Neural progenitor cell (in vitro differentiated cells): ENCODE data around the gene DLG4. TPM values are rescaled to one million over a fixed set of nuclear protein-coding genes. Genes with fewer than 3 reads are reported as not detected.

ENCODE experiments used
- DNase-seq: peaks from one replicate; pipeline ENCODE4 v3.0.0-alpha.2; 2016; ENCODE audit warnings: low spot score
- H2AFZ ChIP-seq: fragments of 200-600 bp; sonication (generic); replicated peaks from 2 replicates; pipeline ENCODE4 v1.6.1; 2016; ENCODE audit warnings: antibody characterized with exemption
- H3F3A ChIP-seq: fragments of 200-600 bp; sonication (generic); 2 replicates; pipeline ENCODE4 v1.6.1; 2016; ENCODE audit warnings: antibody characterized with exemption, low read depth
- H3K27ac ChIP-seq: fragments of 200-600 bp; sonication (generic); 2 replicates; pipeline ENCODE4 v1.5.1; 2016; ENCODE audit warnings: mild to moderate bottlenecking
- H3K27me3 ChIP-seq: fragments of 200-600 bp; sonication (generic); 2 replicates; pipeline ENCODE4 v1.6.1; 2016; ENCODE audit warnings: mild to moderate bottlenecking, moderate library complexity
- H3K36me3 ChIP-seq: fragments of 200-600 bp; sonication (generic); 2 replicates; pipeline ENCODE4 v1.5.1; 2016
- H3K4me1 ChIP-seq: fragments of 200-600 bp; sonication (generic); 2 replicates; pipeline ENCODE4 v1.6.1; 2016; ENCODE audit warnings: mixed run types
- H3K4me2 ChIP-seq: fragments of 200-600 bp; sonication (generic); 2 replicates; pipeline ENCODE4 v1.6.1; 2016
- H3K4me3 ChIP-seq: fragments of 200-600 bp; sonication (generic); 2 replicates; pipeline ENCODE4 v1.5.1; 2016
- H3K79me2 ChIP-seq: fragments of 200-600 bp; sonication (generic); 2 replicates; pipeline ENCODE4 v1.6.1; 2016; ENCODE audit warnings: low read depth
- H3K9ac ChIP-seq: fragments of 200-600 bp; sonication (generic); 2 replicates; pipeline ENCODE4 v1.6.1; 2016
- H3K9me3 ChIP-seq: fragments of 200-600 bp; sonication (generic); 2 replicates; pipeline ENCODE4 v1.5.1; 2016; ENCODE audit warnings: low read depth
- H4K20me1 ChIP-seq: fragments of 200-600 bp; sonication (generic); 2 replicates; pipeline ENCODE4 v1.6.1; 2016; ENCODE audit warnings: low read depth
- H3K27ac Mint-ChIP-seq: 3 replicates; pipeline ENCODE4 v1.8.0; 2021; ENCODE audit warnings: mixed read lengths
- H3K27me3 Mint-ChIP-seq: 2 replicates; pipeline ENCODE4 v1.8.0; 2022; ENCODE audit warnings: low read depth, mild to moderate bottlenecking, inconsistent platforms, moderate library complexity, mixed read lengths; ENCODE audit not compliant: insufficient read depth
- H3K36me3 Mint-ChIP-seq: 3 replicates; pipeline ENCODE4 v1.8.0; 2021; ENCODE audit warnings: mixed read lengths
- H3K4me1 Mint-ChIP-seq: 3 replicates; pipeline ENCODE4 v1.8.0; 2021; ENCODE audit warnings: mixed read lengths
- H3K4me3 Mint-ChIP-seq: 3 replicates; pipeline ENCODE4 v1.8.0; 2021; ENCODE audit warnings: mild to moderate bottlenecking, moderate library complexity, mixed read lengths
- H3K9me3 Mint-ChIP-seq: 3 replicates; pipeline ENCODE4 v1.8.0; 2020; ENCODE audit warnings: mixed read lengths
- CTCF ChIP-seq: fragments of 200-600 bp; sonication (generic); IDR thresholded peaks from 2 replicates; pipeline ENCODE4 v1.5.1; 2017; ENCODE audit warnings: antibody characterized with exemption, mild to moderate bottlenecking
- EZH2 ChIP-seq: fragments of 200-600 bp; sonication (generic); IDR thresholded peaks from 2 replicates; pipeline ENCODE4 v1.6.1; 2017; ENCODE audit warnings: antibody characterized with exemption, mild to moderate bottlenecking, moderate library complexity
- EZH2phosphoT487 ChIP-seq: fragments of 200-600 bp; sonication (generic); IDR thresholded peaks from 2 replicates; pipeline ENCODE4 v1.6.1; 2017; ENCODE audit warnings: antibody characterized with exemption
- total RNA-seq: library from RNA; depleted of rRNA; stranded (reverse); fragments of >200 nt; gene quantifications from 2 replicates; pipeline ENCODE4 v1.2.3, GENCODE V29; 2015; ENCODE audit warnings: low replicate concordance

Gene DLG4
- total RNA-seq, 1 donor from 2014 or later = 23.5 TPM

DNA sequence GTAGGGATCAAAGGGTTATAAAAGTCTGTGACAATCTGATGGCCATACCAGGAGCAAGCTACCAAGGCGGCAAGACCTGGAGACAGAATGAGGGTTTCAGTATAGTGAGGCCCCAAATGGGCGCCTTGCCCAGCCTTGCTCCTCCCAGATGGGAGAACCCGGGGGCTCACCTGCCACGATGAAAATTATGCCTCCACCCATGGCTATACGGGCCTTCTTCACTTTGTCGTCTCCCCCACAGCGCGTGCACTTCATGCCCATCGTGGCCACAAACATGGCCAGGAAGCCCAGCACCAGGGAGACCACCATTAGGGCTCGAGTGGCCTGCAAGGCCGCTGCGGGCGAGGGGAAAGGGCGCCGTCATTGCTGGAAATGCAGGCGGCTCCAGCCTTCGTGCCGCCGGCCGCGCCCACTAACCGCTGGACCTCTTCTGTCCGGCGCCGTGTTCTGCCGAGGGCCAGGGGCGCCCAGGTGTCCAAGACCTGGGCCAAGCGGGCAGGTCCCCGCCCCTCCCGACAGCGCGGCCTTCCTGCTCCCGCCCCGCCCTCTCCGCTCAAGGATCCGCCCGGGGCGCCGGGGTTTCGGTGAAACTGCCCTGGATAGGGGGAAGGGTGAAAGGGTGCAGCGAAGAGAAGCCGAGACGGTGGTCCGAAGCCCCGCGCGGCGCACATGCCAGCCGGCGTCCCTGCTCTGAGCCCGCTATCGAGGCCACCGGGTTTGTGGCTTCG, 41.2 kb upstream of the DLG4 start:
- Histone ChIP-seq H4K20me1 (peaks cover 11% of the 10 kb centered on the region), H3K36me3 (no peaks in the 10 kb centered on the region), H3K4me1 (peaks cover 14% of the 10 kb centered on the region), H3K27me3 (peaks cover 49% of the 10 kb centered on the region), H3K27ac (no peak overlapping the region), H3K4me3 (peak overlapping the region; percentile 41), H2AFZ (peak overlapping the region; percentile 81), H3K9me3 (no peaks in the 10 kb centered on the region), H3K4me2 (peak overlapping the region; percentile 78), H3F3A (peaks cover 29% of the 10 kb centered on the region), H3K79me2 (no peaks in the 10 kb centered on the region), H3K9ac (no peak overlapping the region)
- DNase-seq = peak; percentile 73
- H3K27ac Mint-ChIP-seq = no peak overlapping the region
- peaks cover 20% of the 10 kb centered on the region for H3K36me3 Mint-ChIP-seq
- H3K9me3 Mint-ChIP-seq = no peaks in the 10 kb centered on the region
- TF ChIP-seq EZH2 (no peak), CTCF (no peak), EZH2phosphoT487 (no peak)
- H3K4me1 Mint-ChIP-seq = peaks cover 8% of the 10 kb centered on the region
- H3K4me3 Mint-ChIP-seq = peak overlapping the region; percentile 70
- H3K27me3 Mint-ChIP-seq = peaks cover 48% of the 10 kb centered on the region

- H3K4me2 ChIP-seq = no peak overlapping the region
- no peak overlapping the region for H3K4me3 ChIP-seq
- H3K9ac ChIP-seq = no peak overlapping the region
- H3K9me3 Mint-ChIP-seq = no peaks in the 10 kb centered on the region
- H3K27me3 Mint-ChIP-seq = peaks cover 46% of the 10 kb centered on the region
- H3F3A ChIP-seq = peaks cover 29% of the 10 kb centered on the region
- H3K9me3 ChIP-seq = no peaks in the 10 kb centered on the region
- H3K36me3 ChIP-seq = no peaks in the 10 kb centered on the region
- H3K27ac Mint-ChIP-seq = no peak overlapping the region
- no peaks in the 10 kb centered on the region for H3K79me2 ChIP-seq
- DNase-seq = no peak
- peaks cover 8% of the 10 kb centered on the region for H3K4me1 Mint-ChIP-seq
- peaks cover 11% of the 10 kb centered on the region for H4K20me1 ChIP-seq
- peaks cover 20% of the 10 kb centered on the region for H3K36me3 Mint-ChIP-seq
- H2AFZ ChIP-seq = no peak overlapping the region
- peaks cover 14% of the 10 kb centered on the region for H3K4me1 ChIP-seq
- peak overlapping the region; percentile 57 for H3K4me3 Mint-ChIP-seq
- TF ChIP-seq EZH2 = no peak
- no peak for TF ChIP-seq EZH2phosphoT487
- no peak for TF ChIP-seq CTCF
- H3K27me3 ChIP-seq = peaks cover 49% of the 10 kb centered on the region
- no peak overlapping the region for H3K27ac ChIP-seq
These were observed 40.5 kb upstream of the DLG4 start for GRCh38 chr17:7260151-7260550.

- Histone ChIP-seq H3K27ac (no peak overlapping the region), H3K9me3 (no peaks in the 10 kb centered on the region), H3K4me1 (peaks cover 14% of the 10 kb centered on the region), H3K9ac (no peak overlapping the region), H2AFZ (no peak overlapping the region), H3K27me3 (peaks cover 49% of the 10 kb centered on the region), H4K20me1 (peaks cover 11% of the 10 kb centered on the region), H3K4me2 (no peak overlapping the region), H3K4me3 (no peak overlapping the region), H3K79me2 (no peaks in the 10 kb centered on the region), H3K36me3 (no peaks in the 10 kb centered on the region), H3F3A (peaks cover 29% of the 10 kb centered on the region)
- H3K36me3 Mint-ChIP-seq = peaks cover 25% of the 10 kb centered on the region
- H3K4me1 Mint-ChIP-seq = peaks cover 8% of the 10 kb centered on the region
- H3K9me3 Mint-ChIP-seq = no peaks in the 10 kb centered on the region
- H3K27ac Mint-ChIP-seq = no peak overlapping the region
- no peak overlapping the region for H3K4me3 Mint-ChIP-seq
- no peak for TF ChIP-seq EZH2
- no peak for TF ChIP-seq EZH2phosphoT487
- no peak for TF ChIP-seq CTCF
- peaks cover 46% of the 10 kb centered on the region for H3K27me3 Mint-ChIP-seq
- no peak for DNase-seq
These were observed 39.9 kb upstream of the DLG4 start for GRCh38 chr17:7259555-7259889.
